AG04449 (cell line): Measurements from ENCODE around the gene ZNF610.
A peak's percentile ranks its signal among the peaks of the same experiment; 100 is the strongest.
"Not testable (repeated sequence)": the region's sequence is repeated elsewhere in the genome, so short reads cannot be mapped to it uniquely, and the experiment has no call there.

Experiments
- CTCF ChIA-PET: fragments of 350-600 bp; formaldehyde crosslinking; extraction: SDS; loops from one replicate; lab custom pipeline; 2021; ENCODE audit warnings: antibody characterized with exemption; lab: Yijun Ruan, JAX
- POLR2A ChIA-PET: fragments of 400-600, 350-600 bp; formaldehyde crosslinking; extraction: SDS; loops from one replicate; lab custom pipeline; 2020; ENCODE audit warnings: antibody characterized with exemption, inconsistent platforms; lab: Yijun Ruan, JAX
- DNase-seq: peaks from one replicate; pipeline ENCODE4 v3.0.0-alpha.2; 2010; ENCODE audit warnings: low read depth, low spot score
- H3K4me3 ChIP-seq: 2 replicates; pipeline ENCODE4 v1.5.1; 2011; ENCODE audit warnings: low read depth, mild to moderate bottlenecking, control low read depth, low read length
- CTCF ChIP-seq: IDR thresholded peaks from one replicate; pipeline ENCODE4 v1.5.1; 2011; ENCODE audit warnings: mild to moderate bottlenecking, moderate library complexity, low read length, control low read depth, inconsistent platforms; ENCODE audit not compliant: insufficient read depth; ENCODE audit errors: missing control alignments

The ZNF610 gene

GRCh38 chr19:52297601-52298364 lies 38.3 kb upstream of the ZNF610 start:
- TF ChIP-seq CTCF = no peak
- peak overlapping the region; percentile 94 for H3K4me3 ChIP-seq
- POLR2A ChIA-PET = no interaction called here
- no peak for DNase-seq
- CTCF ChIA-PET = no interaction called here

GRCh38 chr19:52307275-52307674 lies 28.8 kb upstream of the ZNF610 start:
- POLR2A ChIA-PET = interaction anchor here (0.5 kb wide), 1 partner anchor 817 kb away, joined by 7 read pairs; no protein-coding TSS in a partner anchor
- no peak overlapping the region for H3K4me3 ChIP-seq
- no peak for DNase-seq
- no peak for TF ChIP-seq CTCF
- CTCF ChIA-PET = no interaction called here

GRCh38 chr19:52322429-52322828 lies 13.6 kb upstream of the ZNF610 start:
- POLR2A ChIA-PET = no interaction called here
- no peak for TF ChIP-seq CTCF
- CTCF ChIA-PET = no interaction called here
- no peak overlapping the region for H3K4me3 ChIP-seq
- DNase-seq = no peak

GRCh38 chr19:52331757-52332156 lies 4.3 kb upstream of the ZNF610 start:
- POLR2A ChIA-PET = no interaction called here
- H3K4me3 ChIP-seq = no peak overlapping the region
- CTCF ChIA-PET = no interaction called here
- TF ChIP-seq CTCF = no peak
- no peak for DNase-seq

GRCh38 chr19:52335768-52336116 lies 301 bp upstream of the ZNF610 start:
- CTCF ChIA-PET = no interaction called here
- DNase-seq = no peak
- POLR2A ChIA-PET = no interaction called here
- no peak for TF ChIP-seq CTCF
- peak overlapping the region; percentile 72 for H3K4me3 ChIP-seq

- peak overlapping the region; percentile 72 for H3K4me3 ChIP-seq
- ChIA-PET POLR2A (no interaction called here), CTCF (interaction anchor here (1.4 kb wide), 1 partner anchor 10 kb away, joined by 3 read pairs; no protein-coding TSS in a partner anchor)
- no peak for TF ChIP-seq CTCF
- no peak for DNase-seq
Observed at GRCh38 chr19:52336791-52337381, 843 bp downstream of the ZNF610 start.

- H3K4me3 ChIP-seq, DNase-seq, POLR2A ChIA-PET, CTCF ChIA-PET: not testable (repeated sequence)
Observed at GRCh38 chr19:52339022-52339421, 3.0 kb downstream of the ZNF610 start.
